B cell (primary cell): ENCODE results near the gene NRG2. TPM values are rescaled to one million over a fixed set of nuclear protein-coding genes. Genes with fewer than 3 reads are reported as not detected.

Experiments
- ATAC-seq: fragments of 200-7000 bp; cut with Tn5 transposase; one replicate; pipeline ENCODE4 v1.10.0; 2021; ENCODE audit warnings: low read depth, mild to moderate bottlenecking, moderate number of reproducible peaks, moderate library complexity
- CTCF ChIA-PET: fragments of 350-600 bp; sonication (Branson Sonifier 250); formaldehyde crosslinking; loops from one replicate; lab custom pipeline; 2021; ENCODE audit warnings: antibody characterized with exemption, inconsistent platforms; lab: Charles Lee
- POLR2A ChIA-PET: fragments of 350-600 bp; sonication (Branson Sonifier 250); formaldehyde crosslinking; loops from one replicate; lab custom pipeline; 2021; ENCODE audit warnings: antibody characterized with exemption; lab: Charles Lee
- DNase-seq: peaks from one replicate; pipeline ENCODE4 v3.0.0; 2013
- H2AFZ ChIP-seq: 2 replicates; pipeline ENCODE4 v1.6.1; 2012; ENCODE audit warnings: mild to moderate bottlenecking, low read depth, low read length; ENCODE audit not compliant: insufficient read depth, poor library complexity, severe bottlenecking
- H3K27ac ChIP-seq, 2 donors: 1 replicate in 1 of 2; 2 replicates in 1 of 2; pipeline ENCODE4 v1.5.1; 2012 to 2013; ENCODE audit warnings: low read length in 2 of 2, mild to moderate bottlenecking in 2 of 2, moderate library complexity in 1 of 2
- H3K27me3 ChIP-seq, 4 experiments: fragments of 200-600 bp in 1 of 4; sonication (generic) in 1 of 4; replicated peaks in 1 of 4; 1 replicate in 2 of 4; 2 replicates in 2 of 4; pipeline versions ENCODE4 v1.6.1 to v1.7.0; 2013 to 2016; ENCODE audit warnings: low read length in 3 of 4, mild to moderate bottlenecking in 2 of 4, mixed read lengths in 1 of 4, moderate library complexity in 1 of 4; ENCODE audit not compliant: insufficient read depth in 4 of 4, control insufficient read depth in 3 of 4; ENCODE audit errors: control extremely low read depth in 1 of 4
- H3K36me3 ChIP-seq, 2 experiments: replicated peaks in 1 of 2; 1 replicate in 1 of 2; 2 replicates in 1 of 2; pipeline versions ENCODE4 v1.6.1 to v1.7.1; 2013; ENCODE audit warnings: low read length in 1 of 2; ENCODE audit not compliant: insufficient read depth in 2 of 2, control insufficient read depth in 1 of 2; ENCODE audit errors: control extremely low read depth in 1 of 2, extremely low read depth in 1 of 2
- H3K4me1 ChIP-seq, 2 donors: fragments of 200-600 bp in 1 of 2; sonication (generic) in 1 of 2; 1 replicate in 1 of 2; 2 replicates in 1 of 2; pipeline versions ENCODE4 v1.5.1 to v1.6.1; 2013 to 2017; ENCODE audit warnings: low read length in 2 of 2; ENCODE audit not compliant: control insufficient read depth in 2 of 2, insufficient read depth in 2 of 2
- H3K4me2 ChIP-seq: replicated peaks from 2 replicates; pipeline ENCODE3; 2012; ENCODE audit warnings: mild to moderate bottlenecking, low read depth, low read length; ENCODE audit not compliant: poor library complexity, severe bottlenecking
- H3K4me3 ChIP-seq, 5 experiments: fragments of 200-600 bp in 1 of 5; sonication (generic) in 1 of 5; 1 replicate in 3 of 5; 2 replicates in 2 of 5; pipeline versions ENCODE4 v1.5.1 to v1.7.0; 2011 to 2016; ENCODE audit warnings: low read length in 4 of 5, mild to moderate bottlenecking in 4 of 5, low read depth in 2 of 5, control low read depth in 1 of 5, moderate library complexity in 1 of 5; ENCODE audit not compliant: insufficient read depth in 1 of 5; ENCODE audit errors: control extremely low read depth in 1 of 5, extremely low read depth in 1 of 5
- H3K79me2 ChIP-seq: fragments of 200-600 bp; sonication (generic); one replicate; pipeline ENCODE4 v1.6.0; 2016; ENCODE audit warnings: low read length; ENCODE audit not compliant: control insufficient read depth, insufficient read depth
- H3K9ac ChIP-seq: fragments of 200-600 bp; sonication (generic); 2 replicates; pipeline ENCODE4 v1.6.1; 2017; ENCODE audit warnings: mild to moderate bottlenecking, low read length, moderate library complexity
- H3K9me3 ChIP-seq, 3 donors: one replicate each; pipeline versions ENCODE4 v1.6.1 to v1.7.1; 2013; ENCODE audit warnings: low read length in 2 of 3; ENCODE audit not compliant: control insufficient read depth in 2 of 3, insufficient read depth in 1 of 3; ENCODE audit errors: control extremely low read depth in 1 of 3
- H4K20me1 ChIP-seq: 2 replicates; pipeline ENCODE4 v1.6.0; 2012; ENCODE audit warnings: mild to moderate bottlenecking, low read length; ENCODE audit not compliant: insufficient read depth, control insufficient read depth, poor library complexity, severe bottlenecking
- H3K27ac Mint-ChIP-seq: one replicate; pipeline ENCODE4 v1.8.0; 2021; ENCODE audit warnings: mixed read lengths
- H3K27me3 Mint-ChIP-seq: one replicate; pipeline ENCODE4 v1.8.0; 2021; ENCODE audit warnings: mixed read lengths
- H3K4me1 Mint-ChIP-seq: one replicate; pipeline ENCODE4 v1.8.0; 2021; ENCODE audit warnings: mixed read lengths
- H3K4me3 Mint-ChIP-seq: one replicate; pipeline ENCODE4 v1.8.0; 2021; ENCODE audit warnings: mixed read lengths
- H3K9me3 Mint-ChIP-seq: one replicate; pipeline ENCODE4 v1.8.0; 2022; ENCODE audit warnings: mixed read lengths; ENCODE audit not compliant: insufficient read depth
- CTCF ChIP-seq: fragments of 200-600 bp; IDR thresholded peaks from one replicate; pipeline ENCODE4 v1.8.0; 2022; ENCODE audit warnings: antibody characterized with exemption, mild to moderate bottlenecking
- EZH2 ChIP-seq: IDR thresholded peaks from 2 replicates; pipeline ENCODE4 v1.6.1; 2012; ENCODE audit warnings: borderline replicate concordance, low read depth, mild to moderate bottlenecking, moderate library complexity, low read length; ENCODE audit not compliant: insufficient read depth, poor library complexity, severe bottlenecking
- WGBS: methylation state at CpG from one replicate; pipeline ENCODE4 v1.1.5; 2013; ENCODE audit warnings: missing lambda C conversion rate; ENCODE audit not compliant: insufficient coverage; 5-methylcytosine and 5-hydroxymethylcytosine counted together
- intact Hi-C: fragments of 100-400 bp; cut with micrococcal nuclease; formaldehyde crosslinking; loops from one replicate; pipeline ENCODE4 v1.10.0; 2022
- polyA plus RNA-seq: library from polyadenylated mRNA; depleted of rRNA; stranded (reverse); fragments of >200 nt; gene quantifications from 2 replicates; pipeline ENCODE4 v1.2.3, GENCODE V29; 2012
- total RNA-seq, 2 donors: library from RNA; stranded (reverse); fragments of 120-200 nt in 1 of 2; gene quantifications; 1 replicate in 1 of 2; 2 replicates in 1 of 2; pipeline versions ENCODE4 v1.2.3 to v1.2.4, GENCODE V29; 2013 to 2022

The NRG2 gene
- total and polyA plus RNA-seq, 2 donors (not counting 1 experiment from before 2014, with no cell fraction given), result 0.13 to 0.15 TPM

- Mint-ChIP-seq H3K27me3 (peaks cover 26% of the 10 kb centered on the region), H3K4me1 (no peaks in the 10 kb centered on the region), H3K4me3 (no peak overlapping the region), H3K9me3 (peaks cover 4% of the 10 kb centered on the region), H3K27ac (no peak overlapping the region)
- H3K9ac ChIP-seq, result no peak overlapping the region
- POLR2A ChIA-PET, result no interaction called here
- no peaks in the 10 kb centered on the region for H3K9me3 ChIP-seq
- no peak overlapping the region for H3K4me3 ChIP-seq
- WGBS, result 85% methylated on average over 13 of the region's 16 CpGs
- no peaks in the 10 kb centered on the region for H3K36me3 ChIP-seq
- no peaks in the 10 kb centered on the region for H3K4me1 ChIP-seq
- no peaks in the 10 kb centered on the region for H3K79me2 ChIP-seq
- no peak for ATAC-seq
- H3K27me3 ChIP-seq, result peaks cover 0 to 17% (median 3%) of the 10 kb centered on the region in 4 experiments
- no peak for TF ChIP-seq EZH2
- no peak for TF ChIP-seq CTCF
- no peak for DNase-seq
- intact Hi-C loops, result no loop called here
- H3K27ac ChIP-seq, result no peak overlapping the region
- no peak overlapping the region for H2AFZ ChIP-seq
- CTCF ChIA-PET, result interaction anchor here (0.9 to 1.1 kb wide), 2 partner anchors 14 to 86 kb away, joined by 4 to 5 read pairs; no protein-coding TSS in a partner anchor
- no peaks in the 10 kb centered on the region for H4K20me1 ChIP-seq
- H3K4me2 ChIP-seq, result no peak overlapping the region
Measured at GRCh38 chr5:139872851-139873794, 170.0 kb downstream of the NRG2 start.
